HEK293 (cell line): Measurements from ENCODE around the gene ZNF771.
A peak's percentile ranks its signal among the peaks of the same experiment; 100 is the strongest.

ENCODE experiments used
- CTCF ChIA-PET: fragments of 350-600 bp; formaldehyde crosslinking; extraction: SDS; loops from one replicate; lab custom pipeline; 2021; ENCODE audit warnings: antibody characterized with exemption; lab: Yijun Ruan, JAX
- POLR2A ChIA-PET: fragments of 300-600 bp; formaldehyde crosslinking; extraction: SDS; loops from one replicate; lab custom pipeline; 2020; ENCODE audit warnings: antibody characterized with exemption, inconsistent platforms; lab: Yijun Ruan, JAX
- H3K27ac ChIP-seq: fragments of 200-500 bp; sonication (Bioruptor generic); 2 replicates; pipeline ENCODE4 v1.5.1; 2014; ENCODE audit warnings: low read depth, low read length, control low read depth, inconsistent platforms; ENCODE audit errors: extremely low read depth
- H3K36me3 ChIP-seq, 2 experiments: fragments of 200-500 bp in 1 of 2; sonication (Bioruptor generic) in 1 of 2; 1 replicate in 1 of 2; 2 replicates in 1 of 2; pipeline ENCODE4 v1.5.1; 2014 to 2017; ENCODE audit warnings: inconsistent platforms in 2 of 2, low read length in 2 of 2; ENCODE audit not compliant: control insufficient read depth in 2 of 2, insufficient read depth in 1 of 2
- H3K4me1 ChIP-seq: fragments of 200-500 bp; sonication (Bioruptor generic); 2 replicates; pipeline ENCODE4 v1.5.1; 2014; ENCODE audit warnings: mild to moderate bottlenecking, low read length, inconsistent platforms; ENCODE audit not compliant: control insufficient read depth, insufficient read depth
- H3K4me3 ChIP-seq: 2 replicates; pipeline ENCODE4 v1.5.1; 2011; ENCODE audit warnings: low read depth, mild to moderate bottlenecking, control low read depth, low read length, moderate library complexity
- H3K9me3 ChIP-seq: fragments of 200-500 bp; sonication (Bioruptor generic); 2 replicates; pipeline ENCODE4 v1.5.1; 2014; ENCODE audit warnings: low read depth, low read length, inconsistent platforms; ENCODE audit not compliant: control insufficient read depth, insufficient read depth
- REPIN1 ChIP-seq: fragments of 450-650 bp; formaldehyde crosslinking; IDR thresholded peaks from 2 replicates; pipeline ENCODE4 v1.5.1; 2017; ENCODE audit warnings: missing biosample characterization, missing genetic modification characterization, low read depth
- SP7 ChIP-seq: fragments of 450-650 bp; formaldehyde crosslinking; IDR thresholded peaks from 2 replicates; pipeline ENCODE4 v1.5.1; 2016; ENCODE audit warnings: missing biosample characterization, missing genetic modification characterization
- TRIM28 ChIP-seq: IDR thresholded peaks from 2 replicates; pipeline ENCODE4 v1.6.1; 2011; ENCODE audit warnings: low read length, control low read depth, borderline replicate concordance
- ZBTB17 ChIP-seq: fragments of 450-650 bp; formaldehyde crosslinking; IDR thresholded peaks from 2 replicates; pipeline ENCODE4 v1.5.1; 2016; ENCODE audit warnings: missing biosample characterization, missing genetic modification characterization
- ZNF140 ChIP-seq: fragments of 450-650 bp; formaldehyde crosslinking; IDR thresholded peaks from 2 replicates; pipeline ENCODE4 v1.5.1; 2016; ENCODE audit warnings: missing biosample characterization, missing genetic modification characterization
- ZNF175 ChIP-seq: fragments of 450-650 bp; formaldehyde crosslinking; IDR thresholded peaks from 2 replicates; pipeline ENCODE4 v1.5.1; 2016; ENCODE audit warnings: missing biosample characterization, missing genetic modification characterization
- ZNF362 ChIP-seq: fragments of 450-650 bp; formaldehyde crosslinking; IDR thresholded peaks from 2 replicates; pipeline ENCODE4 v1.5.1; 2016; ENCODE audit warnings: missing biosample characterization, missing genetic modification characterization
- ZNF391 ChIP-seq: fragments of 450-650 bp; formaldehyde crosslinking; IDR thresholded peaks from 2 replicates; pipeline ENCODE4 v1.5.1; 2016; ENCODE audit warnings: low read depth, missing biosample characterization, missing genetic modification characterization, borderline replicate concordance
- ZNF518A ChIP-seq: fragments of 450-650 bp; formaldehyde crosslinking; conservative IDR thresholded peaks from 2 replicates; pipeline ENCODE4 v1.5.1; 2016; ENCODE audit warnings: low read depth, missing biosample characterization, missing genetic modification characterization
- ZNF600 ChIP-seq: fragments of 450-650 bp; formaldehyde crosslinking; IDR thresholded peaks from 2 replicates; pipeline ENCODE4 v1.5.1; 2016; ENCODE audit warnings: missing biosample characterization, missing genetic modification characterization
- ZNF610 ChIP-seq: fragments of 450-650 bp; formaldehyde crosslinking; IDR thresholded peaks from 2 replicates; pipeline ENCODE4 v1.5.1; 2016; ENCODE audit warnings: missing biosample characterization, missing genetic modification characterization, borderline replicate concordance
- ZNF629 ChIP-seq: fragments of 450-650 bp; formaldehyde crosslinking; IDR thresholded peaks from 2 replicates; pipeline ENCODE4 v1.5.1; 2017; ENCODE audit warnings: missing biosample characterization, missing genetic modification characterization
- ZNF664 ChIP-seq: fragments of 450-650 bp; formaldehyde crosslinking; IDR thresholded peaks from 2 replicates; pipeline ENCODE4 v1.5.1; 2016; ENCODE audit warnings: missing biosample characterization, missing genetic modification characterization
- ZNF843 ChIP-seq: fragments of 450-650 bp; formaldehyde crosslinking; IDR thresholded peaks from 2 replicates; pipeline ENCODE4 v1.5.1; 2016; ENCODE audit warnings: missing biosample characterization, missing genetic modification characterization
- ZSCAN16 ChIP-seq: fragments of 450-650 bp; formaldehyde crosslinking; IDR thresholded peaks from 2 replicates; pipeline ENCODE4 v1.5.1; 2016; ENCODE audit warnings: missing biosample characterization, missing genetic modification characterization
- TF ChIP-seq, protein P1 (sequence below): fragments of 450-650 bp; formaldehyde crosslinking; IDR thresholded peaks from 2 replicates; pipeline ENCODE4 v1.5.1; 2016; ENCODE audit warnings: missing biosample characterization, missing genetic modification characterization
- TF ChIP-seq, protein P2 (sequence below): fragments of 450-650 bp; formaldehyde crosslinking; conservative IDR thresholded peaks from 2 replicates; pipeline ENCODE4 v1.5.1; 2016; ENCODE audit warnings: low read depth, missing biosample characterization, missing genetic modification characterization
- TF ChIP-seq, protein P3 (sequence below): IDR thresholded peaks from 2 replicates; pipeline ENCODE4 v1.6.1; 2011; ENCODE audit warnings: mild to moderate bottlenecking, low read depth, low read length, borderline replicate concordance

The ZNF771 gene

GRCh38 chr16:30416047-30416603, 8.7 kb downstream of the ZNF771 start (continued):
- TF ChIP-seq ZNF518A (tag by site-specific recombination) (no peak), SP7 (tag by site-specific recombination) (peak; percentile 72), ZNF391 (tag by site-specific recombination) (no peak), ZBTB17 (tag by site-specific recombination) (peak; percentile 95), ZNF664 (tag by site-specific recombination) (peak; percentile 73; the same call in 1 of the 2 replicates), ZNF629 (tag by site-specific recombination) (peak; percentile 31; the same call in 1 of the 2 replicates), TRIM28 (0 out of 2 replicates have a peak, but pooled peaks have one; percentile 28), REPIN1 (tag by site-specific recombination) (no peak), ZNF600 (tag by site-specific recombination) (peak; percentile 80), ZNF843 (tag by site-specific recombination) (no peak), ZNF175 (tag by site-specific recombination) (no peak), ZNF140 (no peak), ZSCAN16 (tag by site-specific recombination) (peak; percentile 87)
- TF ChIP-seq, protein P1, sequence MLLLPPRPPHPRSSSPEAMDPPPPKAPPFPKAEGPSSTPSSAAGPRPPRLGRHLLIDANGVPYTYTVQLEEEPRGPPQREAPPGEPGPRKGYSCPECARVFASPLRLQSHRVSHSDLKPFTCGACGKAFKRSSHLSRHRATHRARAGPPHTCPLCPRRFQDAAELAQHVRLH (tag by site-specific recombination) = no peak
- TF ChIP-seq, protein P2, sequence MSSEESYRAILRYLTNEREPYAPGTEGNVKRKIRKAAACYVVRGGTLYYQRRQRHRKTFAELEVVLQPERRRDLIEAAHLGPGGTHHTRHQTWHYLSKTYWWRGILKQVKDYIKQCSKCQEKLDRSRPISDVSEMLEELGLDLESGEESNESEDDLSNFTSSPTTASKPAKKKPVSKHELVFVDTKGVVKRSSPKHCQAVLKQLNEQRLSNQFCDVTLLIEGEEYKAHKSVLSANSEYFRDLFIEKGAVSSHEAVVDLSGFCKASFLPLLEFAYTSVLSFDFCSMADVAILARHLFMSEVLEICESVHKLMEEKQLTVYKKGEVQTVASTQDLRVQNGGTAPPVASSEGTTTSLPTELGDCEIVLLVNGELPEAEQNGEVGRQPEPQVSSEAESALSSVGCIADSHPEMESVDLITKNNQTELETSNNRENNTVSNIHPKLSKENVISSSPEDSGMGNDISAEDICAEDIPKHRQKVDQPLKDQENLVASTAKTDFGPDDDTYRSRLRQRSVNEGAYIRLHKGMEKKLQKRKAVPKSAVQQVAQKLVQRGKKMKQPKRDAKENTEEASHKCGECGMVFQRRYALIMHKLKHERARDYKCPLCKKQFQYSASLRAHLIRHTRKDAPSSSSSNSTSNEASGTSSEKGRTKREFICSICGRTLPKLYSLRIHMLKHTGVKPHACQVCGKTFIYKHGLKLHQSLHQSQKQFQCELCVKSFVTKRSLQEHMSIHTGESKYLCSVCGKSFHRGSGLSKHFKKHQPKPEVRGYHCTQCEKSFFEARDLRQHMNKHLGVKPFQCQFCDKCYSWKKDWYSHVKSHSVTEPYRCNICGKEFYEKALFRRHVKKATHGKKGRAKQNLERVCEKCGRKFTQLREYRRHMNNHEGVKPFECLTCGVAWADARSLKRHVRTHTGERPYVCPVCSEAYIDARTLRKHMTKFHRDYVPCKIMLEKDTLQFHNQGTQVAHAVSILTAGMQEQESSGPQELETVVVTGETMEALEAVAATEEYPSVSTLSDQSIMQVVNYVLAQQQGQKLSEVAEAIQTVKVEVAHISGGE (tag by site-specific recombination) = no peak

DNA sequence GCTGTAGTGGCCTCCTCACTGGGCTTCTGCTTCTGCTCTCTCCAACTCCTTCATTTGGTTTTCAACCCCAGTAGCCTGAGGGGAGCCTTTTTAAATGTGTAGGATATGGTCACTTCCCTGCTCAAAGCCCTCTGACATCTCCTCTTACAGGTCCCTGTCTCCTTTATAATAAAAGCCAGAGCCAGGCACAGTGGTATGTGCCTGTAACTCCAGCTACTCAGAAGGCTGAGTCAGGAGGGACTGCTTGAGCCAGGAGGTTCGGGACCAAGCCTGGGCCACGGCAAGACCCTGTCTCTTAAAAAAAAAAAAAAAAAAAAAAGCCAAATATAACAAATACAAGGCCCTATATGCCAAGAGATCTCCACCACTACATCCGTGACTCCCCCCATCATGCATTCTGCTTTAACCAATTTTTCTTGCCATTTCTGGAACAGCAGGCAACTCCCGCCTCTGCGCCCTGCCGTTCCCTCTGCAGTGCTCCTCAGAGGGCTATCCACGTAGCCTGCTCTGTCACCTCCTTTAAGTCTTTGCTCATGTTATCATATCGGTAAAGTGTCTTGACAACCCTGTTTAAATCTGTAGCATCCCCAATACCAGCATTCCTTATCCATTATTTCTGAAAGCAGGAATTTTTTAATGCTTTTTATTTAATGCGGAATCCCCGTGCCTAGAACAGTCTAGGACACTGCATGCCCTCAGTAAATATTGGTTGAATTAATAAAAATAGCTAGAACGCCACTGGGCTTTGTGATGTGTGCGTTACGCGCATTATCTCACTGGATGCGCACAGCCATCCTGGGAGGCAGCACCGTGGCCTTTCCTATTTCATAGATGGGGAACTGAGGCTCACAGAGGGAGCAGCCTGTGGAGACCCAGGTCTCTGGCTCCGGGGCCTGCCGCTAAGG, 9.5 kb downstream of the ZNF771 start:
- ChIA-PET CTCF (interaction anchor here (0.6 to 2.5 kb wide), 9 partner anchors 7 to 427 kb away, joined by 3 to 15 read pairs (median 5); partner anchors contain the start of genes DCTPP1 and ZNF48), POLR2A (interaction anchor here (0.6 to 2.8 kb wide), 27 partner anchors 9 to 351 kb away, joined by 3 to 64 read pairs (median 7); partner anchors contain the start of genes ALDOA, CD2BP2, DCTPP1 and FBRS)
- peaks cover 12% of the 10 kb centered on the region for H3K4me1 ChIP-seq
- no peaks in the 10 kb centered on the region for H3K9me3 ChIP-seq
- no peak overlapping the region for H3K4me3 ChIP-seq
- H3K27ac ChIP-seq = peak overlapping the region; percentile 85; the same call in 1 of the 2 replicates
- peaks cover 42 to 84% of the 10 kb centered on the region in 2 experiments; a peak in 2 of 3 replicates for H3K36me3 ChIP-seq
- TF ChIP-seq, protein P2 (tag by site-specific recombination) = no peak
- TF ChIP-seq ZNF600 (tag by site-specific recombination) = peak; percentile 51; the same call in 1 of the 2 replicates
- no peak for TF ChIP-seq ZNF610
- TF ChIP-seq SP7 (tag by site-specific recombination) = no peak
- TF ChIP-seq, protein P3, sequence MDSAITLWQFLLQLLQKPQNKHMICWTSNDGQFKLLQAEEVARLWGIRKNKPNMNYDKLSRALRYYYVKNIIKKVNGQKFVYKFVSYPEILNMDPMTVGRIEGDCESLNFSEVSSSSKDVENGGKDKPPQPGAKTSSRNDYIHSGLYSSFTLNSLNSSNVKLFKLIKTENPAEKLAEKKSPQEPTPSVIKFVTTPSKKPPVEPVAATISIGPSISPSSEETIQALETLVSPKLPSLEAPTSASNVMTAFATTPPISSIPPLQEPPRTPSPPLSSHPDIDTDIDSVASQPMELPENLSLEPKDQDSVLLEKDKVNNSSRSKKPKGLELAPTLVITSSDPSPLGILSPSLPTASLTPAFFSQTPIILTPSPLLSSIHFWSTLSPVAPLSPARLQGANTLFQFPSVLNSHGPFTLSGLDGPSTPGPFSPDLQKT = no peak
- 0 out of 2 replicates have a peak, but pooled peaks have one; percentile 50 for TF ChIP-seq ZNF362 (tag by site-specific recombination)
